GM15510 (cell line): ENCODE results near the gene PDXK.

Experiments used
- POLR2A ChIP-seq: IDR thresholded peaks from 3 replicates; pipeline ENCODE4 v1.6.1; 2011; ENCODE audit warnings: borderline replicate concordance; ENCODE audit not compliant: insufficient read length; ENCODE audit errors: extremely low read depth

The PDXK gene

DNA sequence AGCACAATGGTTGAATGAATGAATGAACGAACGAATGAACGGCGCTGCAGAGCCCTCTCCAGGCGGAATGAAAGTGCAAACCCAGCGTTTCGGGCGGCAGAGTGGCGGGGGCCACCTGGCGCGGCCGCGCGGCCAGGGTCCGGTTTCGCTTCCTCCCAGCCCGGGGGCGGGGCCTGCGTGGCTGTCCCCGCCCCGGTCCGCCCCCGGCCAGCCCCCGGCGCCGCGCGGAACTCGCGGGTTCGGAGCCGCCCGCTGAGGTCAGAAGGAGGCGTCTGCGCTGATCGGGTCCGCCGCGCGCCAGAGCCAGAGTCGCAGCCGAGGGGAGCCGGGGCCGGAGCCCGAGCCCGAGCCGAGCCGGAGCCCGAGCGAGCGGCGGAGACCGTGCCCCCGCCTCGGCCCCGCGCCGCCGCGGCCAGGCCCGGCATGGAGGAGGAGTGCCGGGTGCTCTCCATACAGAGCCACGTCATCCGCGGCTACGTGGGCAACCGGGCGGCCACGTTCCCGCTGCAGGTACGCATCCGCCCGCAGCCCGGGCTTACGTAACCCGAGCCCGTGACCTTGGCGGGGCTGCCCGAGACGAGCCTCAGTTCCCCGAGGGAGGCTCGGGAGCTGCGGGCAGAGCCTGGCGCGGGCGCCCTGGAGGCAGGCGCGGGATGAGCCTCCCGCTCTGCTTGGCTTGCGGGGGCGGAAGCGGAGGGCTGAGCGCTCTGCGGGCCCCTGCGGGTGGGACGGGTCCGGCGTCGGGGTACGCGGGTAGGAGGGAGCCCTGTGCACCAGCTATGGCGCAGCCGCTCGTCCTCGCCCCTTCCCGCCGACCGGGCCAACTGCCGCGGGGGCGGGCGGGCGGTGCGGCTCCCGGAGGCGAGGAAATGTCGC, at the start of gene PDXK:
Gene PDXK (plus strand): TSS at position 258 of the 876 bp plus-strand sequence. CDS start 166 bp downstream, at position 424.
- peak; percentile 89 for TF ChIP-seq POLR2A

DNA sequence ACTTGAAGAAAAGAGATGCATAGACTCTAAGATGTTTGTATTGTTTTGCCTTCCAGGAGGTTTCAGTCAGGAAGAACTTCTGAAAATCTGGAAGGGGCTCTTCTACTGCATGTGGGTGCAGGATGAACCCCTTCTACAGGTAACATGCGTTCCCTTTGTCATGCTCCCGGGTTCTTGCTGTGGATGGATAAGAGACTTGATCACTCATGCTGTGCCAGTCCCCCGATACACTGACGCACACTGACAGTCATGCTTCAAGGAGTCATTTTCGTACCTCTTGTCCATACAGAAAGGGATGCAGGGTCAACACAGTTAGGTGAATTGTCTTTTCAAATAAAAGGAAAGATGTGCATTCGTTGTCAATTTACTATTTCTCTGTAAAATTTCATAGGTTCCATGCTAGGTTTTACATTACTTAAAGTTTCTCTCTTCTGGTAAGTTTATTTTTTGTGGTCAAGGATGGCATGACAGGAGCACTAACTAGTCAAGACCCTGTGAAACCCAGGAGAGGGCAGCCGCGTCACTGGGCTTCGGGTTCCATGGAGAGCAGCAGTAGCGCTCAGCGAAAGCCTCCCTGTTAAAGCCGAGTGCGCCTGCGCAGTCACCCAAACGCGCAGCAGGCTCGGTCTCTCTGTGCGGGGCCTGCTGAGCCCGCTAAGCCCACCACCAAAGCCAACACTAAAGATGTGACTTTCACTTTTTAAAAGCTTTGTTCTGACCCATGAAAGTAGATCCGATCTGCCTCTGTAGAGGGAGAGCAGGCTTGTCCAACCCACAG, 48.9 kb upstream of the PDXK start:
- no peak for TF ChIP-seq POLR2A

GRCh38 chr21:43675871-43676270, 43.1 kb upstream of the PDXK start:
- no peak for TF ChIP-seq POLR2A

DNA sequence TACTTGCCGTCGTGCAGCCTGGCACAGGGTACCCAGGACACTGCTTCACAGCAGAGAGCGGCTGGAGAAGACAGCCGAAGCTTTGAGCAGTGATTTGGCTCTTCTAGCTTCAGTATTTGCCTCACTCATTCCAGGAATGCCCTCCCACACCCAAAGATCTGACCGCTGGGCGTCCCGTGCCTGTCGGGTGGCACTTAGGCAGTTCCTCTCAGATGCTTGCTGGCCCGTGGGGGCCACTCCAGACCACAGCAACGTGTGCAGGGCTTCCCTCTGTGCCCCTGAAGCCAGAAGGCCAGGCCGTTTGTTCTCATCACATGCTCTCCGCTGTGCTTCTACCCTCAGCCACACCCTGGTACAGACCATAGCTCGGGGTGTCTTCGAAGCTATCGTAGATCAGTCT, 42.5 kb upstream of the PDXK start:
- no peak for TF ChIP-seq POLR2A

GRCh38 chr21:43679951-43680350, 39.0 kb upstream of the PDXK start:
- no peak for TF ChIP-seq POLR2A

DNA sequence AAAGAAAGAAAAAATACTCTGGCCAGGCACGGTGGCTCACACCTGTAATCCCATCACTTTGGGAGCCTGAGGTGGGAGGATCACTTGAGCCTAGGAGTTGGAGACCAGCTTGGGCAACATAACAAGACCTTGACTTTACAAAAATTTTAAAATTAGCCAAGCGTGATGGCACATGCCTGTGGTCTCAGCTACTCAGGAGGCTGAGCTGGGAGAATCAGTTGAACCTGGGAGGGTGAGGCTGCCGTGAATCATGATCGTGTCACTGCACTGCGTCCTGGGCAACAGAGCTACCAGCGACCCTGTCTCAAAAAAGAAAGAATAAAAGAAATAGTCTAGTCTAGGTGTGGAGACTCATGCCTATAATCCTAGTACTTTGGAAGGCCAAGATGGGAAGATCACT, 37.3 kb upstream of the PDXK start:
- TF ChIP-seq POLR2A: no peak

GRCh38 chr21:43684424-43684823, 34.5 kb upstream of the PDXK start:
- TF ChIP-seq POLR2A: no peak

DNA sequence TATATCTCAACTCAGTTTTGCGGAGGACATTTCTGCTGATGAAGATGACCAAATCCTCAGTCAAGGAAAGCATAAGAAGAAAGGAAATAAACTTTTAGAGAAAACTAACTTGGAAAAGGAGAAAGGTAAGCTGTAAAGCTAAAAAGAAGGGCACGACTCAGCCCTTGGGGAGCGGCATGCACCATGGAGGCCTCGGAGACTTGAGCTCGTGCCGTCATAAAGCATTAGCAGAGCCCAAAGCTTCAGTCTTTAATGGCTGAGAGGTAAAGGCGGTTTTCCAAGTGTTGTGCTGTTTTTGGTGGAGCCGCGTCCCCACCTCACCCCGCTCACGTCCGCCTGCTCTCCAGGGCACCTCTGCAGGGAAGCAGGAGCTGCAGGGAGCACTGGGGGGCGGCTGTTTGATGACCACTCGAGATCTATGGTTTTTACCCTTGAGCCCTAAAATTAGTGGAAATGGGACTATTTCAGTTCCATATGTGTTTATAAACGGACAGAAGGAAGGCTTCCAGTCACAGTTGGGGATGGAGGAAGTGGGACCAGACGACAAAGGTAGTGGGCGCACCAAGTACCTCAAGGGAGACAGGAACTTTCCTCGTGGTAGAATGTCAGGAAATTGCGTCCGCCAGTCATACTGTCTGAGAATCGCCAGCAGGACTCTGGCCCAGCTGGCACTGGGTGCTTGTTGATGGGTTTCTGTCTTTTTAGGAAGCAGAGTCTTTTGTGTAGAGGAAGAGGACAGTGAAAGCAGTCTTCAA, 31.9 kb upstream of the PDXK start:
- no peak for TF ChIP-seq POLR2A

DNA sequence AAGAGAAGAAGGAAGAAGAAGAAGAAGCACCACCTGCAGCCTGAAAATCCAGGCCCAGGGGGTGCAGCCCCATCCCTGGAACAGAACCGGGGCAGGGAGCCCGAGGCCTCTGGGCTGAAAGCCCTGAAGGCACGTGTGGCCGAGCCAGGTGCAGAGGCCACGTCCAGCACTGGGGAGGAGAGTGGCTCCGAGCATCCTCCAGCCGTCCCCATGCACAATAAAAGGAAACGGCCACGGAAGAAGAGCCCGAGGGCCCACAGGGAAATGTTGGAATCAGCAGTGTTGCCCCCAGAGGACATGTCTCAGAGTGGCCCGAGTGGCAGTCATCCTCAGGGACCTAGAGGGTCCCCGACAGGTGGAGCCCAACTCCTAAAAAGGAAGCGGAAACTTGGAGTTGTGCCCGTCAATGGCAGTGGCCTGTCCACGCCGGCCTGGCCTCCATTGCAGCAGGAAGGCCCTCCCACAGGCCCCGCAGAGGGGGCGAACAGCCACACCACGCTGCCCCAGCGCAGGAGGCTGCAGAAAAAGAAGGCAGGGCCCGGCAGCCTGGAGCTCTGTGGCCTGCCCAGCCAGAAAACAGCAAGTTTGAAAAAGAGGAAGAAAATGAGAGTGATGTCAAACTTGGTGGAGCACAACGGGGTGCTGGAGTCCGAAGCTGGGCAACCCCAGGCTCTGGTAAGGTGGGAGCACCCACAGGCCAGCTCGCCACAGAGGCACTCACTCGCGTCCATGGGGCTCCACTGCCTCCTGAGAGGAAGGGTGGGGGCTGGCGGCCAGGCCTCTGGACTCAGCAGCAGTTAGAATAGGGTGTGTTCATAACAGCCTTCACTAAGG, 31.1 kb upstream of the PDXK start:
- TF ChIP-seq POLR2A: no peak

DNA sequence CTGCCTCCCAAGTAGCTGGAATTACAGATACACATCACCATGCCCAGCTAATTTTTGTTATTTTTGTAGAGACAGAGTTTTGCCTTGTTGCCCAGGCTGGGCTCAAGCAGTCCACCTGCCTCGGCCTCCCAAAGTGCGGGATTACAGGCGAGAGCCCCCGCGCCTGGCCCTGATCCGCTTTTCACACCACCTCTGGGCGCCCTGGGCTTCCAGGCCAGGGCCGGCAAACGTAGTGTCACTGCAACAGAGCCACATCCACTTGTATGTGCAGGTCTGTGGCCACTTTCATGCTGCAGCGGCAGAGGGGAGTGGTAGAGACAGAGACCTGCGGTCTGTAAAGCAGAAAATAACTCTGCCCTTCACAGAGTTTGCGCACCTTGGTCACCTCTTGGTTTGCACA, 30.0 kb upstream of the PDXK start:
- no peak for TF ChIP-seq POLR2A

DNA sequence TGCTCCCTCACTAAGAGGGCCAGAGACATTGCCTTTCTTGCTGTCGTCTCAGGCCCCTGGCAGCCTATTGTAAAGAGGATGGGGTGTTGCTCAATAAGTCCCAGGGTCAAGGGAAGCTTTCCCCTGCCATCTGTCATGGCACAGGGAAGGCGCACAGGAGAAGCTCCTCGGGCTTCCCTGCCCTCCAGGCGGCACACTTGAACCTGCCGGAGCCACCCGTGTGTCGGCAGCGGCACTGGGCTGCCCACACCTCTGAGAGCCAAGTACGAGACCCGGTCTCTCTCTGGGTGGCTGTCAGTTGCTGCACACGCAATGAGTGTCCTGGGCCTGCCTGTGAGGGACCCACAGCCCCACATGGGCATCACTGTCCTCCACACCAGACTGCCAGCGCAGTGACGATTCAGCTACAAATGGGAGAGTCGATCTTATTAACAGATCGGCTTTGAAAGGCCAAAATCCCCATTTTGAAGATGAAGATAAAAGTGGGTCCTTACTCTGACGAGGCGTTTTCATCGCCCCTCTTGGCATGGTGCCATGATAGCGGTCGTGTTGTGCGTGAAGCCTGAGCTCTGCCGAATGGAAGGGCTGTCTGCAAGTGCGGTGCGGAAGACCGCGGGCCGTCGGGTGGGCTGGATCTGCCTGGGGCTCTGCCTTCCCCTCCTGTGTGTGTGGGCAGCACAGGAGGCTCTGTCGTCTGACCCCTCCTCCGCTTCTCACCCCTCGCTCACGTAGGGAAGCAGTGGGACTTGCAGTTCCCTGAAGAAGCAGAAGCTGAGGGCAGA, 29.2 kb upstream of the PDXK start:
- no peak for TF ChIP-seq POLR2A

- no peak for TF ChIP-seq POLR2A
These were observed 28.6 kb upstream of the PDXK start for GRCh38 chr21:43690346-43690745.

DNA sequence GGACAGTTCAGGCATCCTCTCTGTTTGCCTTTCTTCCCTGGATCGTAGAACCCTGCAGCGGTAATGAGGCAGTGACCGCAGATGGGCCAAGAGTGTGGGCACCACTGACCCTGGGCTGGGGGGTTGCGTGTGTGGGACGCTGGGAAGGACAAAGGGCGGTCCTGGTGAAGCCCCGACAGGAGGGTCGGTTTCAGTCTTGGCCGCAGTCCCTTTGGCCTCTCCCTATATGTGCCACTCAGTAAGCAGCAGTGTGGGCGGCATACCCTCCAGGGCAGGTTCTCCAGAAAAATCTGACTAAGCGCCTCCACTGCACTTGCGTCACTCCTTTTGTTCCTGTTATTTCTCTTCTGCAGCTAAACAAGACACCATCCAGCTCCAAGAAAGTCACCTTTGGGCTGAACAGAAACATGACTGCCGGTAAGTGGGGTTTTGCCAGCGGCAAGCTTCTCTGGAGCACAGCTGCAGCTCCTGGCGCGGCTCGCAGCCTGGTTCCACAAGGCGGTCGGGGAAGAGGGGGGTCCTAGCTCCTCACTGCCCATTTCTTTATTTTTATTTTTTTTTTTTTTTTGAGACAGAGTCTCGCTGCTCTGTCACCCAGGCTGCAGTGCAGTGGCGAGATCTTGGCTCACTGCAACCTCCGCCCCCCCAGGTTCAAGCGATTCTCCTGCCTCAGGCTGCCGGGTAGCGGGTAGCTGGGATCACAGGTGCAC, 27.7 kb upstream of the PDXK start:
- no peak for TF ChIP-seq POLR2A

DNA sequence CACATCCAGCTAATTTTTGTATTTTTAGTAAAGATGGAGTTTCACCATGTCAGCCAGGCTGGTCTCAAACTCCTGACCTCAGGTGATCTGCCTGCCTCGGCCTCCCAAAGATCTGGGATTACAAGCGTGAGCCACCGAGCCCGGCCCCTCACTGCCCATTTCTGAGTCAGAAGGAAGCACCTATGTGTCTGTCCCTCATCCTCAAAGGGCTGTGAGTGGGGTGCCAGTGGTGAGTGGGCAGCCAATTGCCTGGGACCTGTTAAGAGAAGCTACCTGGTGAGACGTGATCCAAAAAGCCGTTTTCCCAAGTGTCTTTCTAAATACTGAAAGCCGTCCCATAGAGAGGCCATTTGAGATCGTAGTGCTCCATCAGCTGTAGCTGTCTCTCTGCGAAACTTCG, 27.1 kb upstream of the PDXK start:
- TF ChIP-seq POLR2A: no peak

- no peak for TF ChIP-seq POLR2A
These were observed 26.0 kb upstream of the PDXK start for GRCh38 chr21:43692949-43693348.
